H1 (cell line): ENCODE data around the gene TMEM163. TPM values are rescaled to one million over a fixed set of nuclear protein-coding genes. Genes with fewer than 3 reads are reported as not detected.

Experiments used
- CTCF ChIA-PET: fragments of 300-600 bp; sonication (Branson Sonifier 250); formaldehyde crosslinking; loops from one replicate; lab custom pipeline; 2021; ENCODE audit not compliant: partially characterized antibody; lab: Charles Lee
- POLR2A ChIA-PET: fragments of 300-600 bp; sonication (Branson Sonifier 250); formaldehyde crosslinking; loops from one replicate; lab custom pipeline; 2021; ENCODE audit warnings: inconsistent platforms; ENCODE audit not compliant: partially characterized antibody; lab: Charles Lee
- DNase-seq, 2 experiments: peaks; one replicate each; pipeline versions ENCODE4 v3.0.0 to v3.0.0-alpha.2; 2010 to 2022; ENCODE audit warnings: low spot score in 2 of 2, low read depth in 1 of 2, mixed read lengths in 1 of 2
- FAIRE-seq: peaks from 2 replicates; lab custom pipeline; 2011; peaks lifted over from hg19 to GRCh38; lab: Jason Lieb, UNC
- H2AFZ ChIP-seq: 2 replicates; pipeline ENCODE4 v1.8.1; 2012; ENCODE audit warnings: low read length, inconsistent platforms
- H2AK5ac ChIP-seq: 2 replicates; pipeline ENCODE4 v1.6.1; 2013; ENCODE audit warnings: low read depth, low read length
- H2BK120ac ChIP-seq: replicated peaks from 2 replicates; pipeline ENCODE3; 2013; ENCODE audit warnings: low read depth, low read length, inconsistent platforms
- H2BK12ac ChIP-seq: 2 replicates; pipeline ENCODE4 v1.6.1; 2013; ENCODE audit warnings: low read depth, low read length
- H2BK15ac ChIP-seq: 2 replicates; pipeline ENCODE4 v1.6.1; 2013; ENCODE audit warnings: low read length
- H2BK20ac ChIP-seq: 2 replicates; pipeline ENCODE4 v1.6.1; 2013; ENCODE audit warnings: low read length
- H2BK5ac ChIP-seq: 2 replicates; pipeline ENCODE4 v1.6.1; 2013; ENCODE audit warnings: low read depth, low read length
- H3K14ac ChIP-seq: 2 replicates; pipeline ENCODE4 v1.6.1; 2013; ENCODE audit warnings: inconsistent platforms; ENCODE audit not compliant: insufficient read length
- H3K18ac ChIP-seq: 2 replicates; pipeline ENCODE4 v1.6.1; 2013; ENCODE audit warnings: low read length; ENCODE audit errors: extremely low read depth
- H3K23ac ChIP-seq: 2 replicates; pipeline ENCODE4 v1.6.1; 2013; ENCODE audit warnings: inconsistent platforms; ENCODE audit not compliant: insufficient read length
- H3K23me2 ChIP-seq: 2 replicates; pipeline ENCODE4 v1.6.1; 2013; ENCODE audit warnings: low read depth, low read length
- H3K27ac ChIP-seq: 2 replicates; pipeline ENCODE4 v1.6.1; 2011; ENCODE audit warnings: low read depth, low read length, inconsistent platforms
- H3K27me3 ChIP-seq, 4 experiments: replicated peaks in 1 of 4; 1 replicate in 1 of 4; 2 replicates in 3 of 4; pipeline versions ENCODE4 v1.6.1 to v1.8.1; 2011 to 2013; ENCODE audit warnings: low read length in 3 of 4, mild to moderate bottlenecking in 3 of 4, inconsistent platforms in 2 of 4, mixed read lengths in 2 of 4, moderate library complexity in 1 of 4; ENCODE audit not compliant: control insufficient read depth in 3 of 4, insufficient read depth in 3 of 4; ENCODE audit errors: extremely low read depth in 1 of 4
- H3K36me3 ChIP-seq, 4 experiments: 2 replicates each; pipeline versions ENCODE4 v1.6.1 to v1.8.1; 2011 to 2013; ENCODE audit warnings: mild to moderate bottlenecking in 4 of 4, low read length in 3 of 4, moderate library complexity in 2 of 4, control low read depth in 1 of 4, inconsistent platforms in 1 of 4; ENCODE audit not compliant: insufficient read depth in 4 of 4, control insufficient read depth in 2 of 4
- H3K4ac ChIP-seq: replicated peaks from 2 replicates; pipeline ENCODE3; 2013; ENCODE audit warnings: low read length, low read depth, mixed read lengths, inconsistent platforms; ENCODE audit not compliant: insufficient read length
- H3K4me1 ChIP-seq, 4 experiments: replicated peaks in 1 of 4; 1 replicate in 1 of 4; 2 replicates in 3 of 4; pipeline versions ENCODE4 v1.6.1 to v1.8.1; 2011 to 2013; ENCODE audit warnings: low read length in 3 of 4, inconsistent platforms in 2 of 4, mixed read lengths in 1 of 4; ENCODE audit not compliant: insufficient read depth in 4 of 4, control insufficient read depth in 3 of 4
- H3K4me2 ChIP-seq, 2 experiments: 2 replicates each; pipeline versions ENCODE4 v1.6.1 to v1.8.1; 2011 to 2013; ENCODE audit warnings: low read depth in 2 of 2, low read length in 2 of 2, control low read depth in 1 of 2, inconsistent platforms in 1 of 2, mild to moderate bottlenecking in 1 of 2; ENCODE audit not compliant: insufficient read depth in 1 of 2
- H3K4me3 ChIP-seq, 4 experiments: fragments of 200-600, 300-600 bp in 1 of 4; sonication (generic), shearing (Covaris generic), sonication (Bioruptor Twin) in 1 of 4; 2 replicates each; pipeline versions ENCODE4 v1.5.1 to v1.8.1; 2011 to 2016; ENCODE audit warnings: low read length in 4 of 4, low read depth in 3 of 4, control low read depth in 2 of 4, inconsistent platforms in 2 of 4, mild to moderate bottlenecking in 2 of 4, mixed read lengths in 1 of 4, moderate library complexity in 1 of 4; ENCODE audit not compliant: insufficient read depth in 2 of 4; ENCODE audit errors: extremely low read depth in 1 of 4
- H3K56ac ChIP-seq: replicated peaks from 2 replicates; pipeline ENCODE3; 2013; ENCODE audit warnings: low read depth, mild to moderate bottlenecking, mixed read lengths, low read length, inconsistent platforms; ENCODE audit not compliant: insufficient read length
- H3K79me1 ChIP-seq: 2 replicates; pipeline ENCODE4 v1.6.1; 2013; ENCODE audit warnings: low read depth, low read length, control low read depth
- H3K79me2 ChIP-seq, 2 experiments: 2 replicates each; pipeline versions ENCODE4 v1.6.1 to v1.8.1; 2012 to 2013; ENCODE audit warnings: low read length in 2 of 2, mild to moderate bottlenecking in 2 of 2, inconsistent platforms in 1 of 2; ENCODE audit not compliant: insufficient read depth in 2 of 2, control insufficient read depth in 1 of 2
- H3K9ac ChIP-seq, 4 experiments: replicated peaks in 1 of 4; 1 replicate in 1 of 4; 2 replicates in 3 of 4; pipeline versions ENCODE4 v1.6.1 to v1.8.1; 2011 to 2013; ENCODE audit warnings: low read depth in 3 of 4, low read length in 3 of 4, control low read depth in 2 of 4, mild to moderate bottlenecking in 2 of 4, moderate library complexity in 2 of 4, inconsistent platforms in 1 of 4; ENCODE audit errors: extremely low read depth in 1 of 4
- H3K9me3 ChIP-seq, 2 experiments: 2 replicates each; pipeline versions ENCODE4 v1.6.1 to v1.8.1; 2012 to 2013; ENCODE audit warnings: mild to moderate bottlenecking in 2 of 2, moderate library complexity in 2 of 2, control low read depth in 1 of 2, inconsistent platforms in 1 of 2, low read depth in 1 of 2, low read length in 1 of 2, mixed read lengths in 1 of 2; ENCODE audit not compliant: insufficient read depth in 2 of 2
- H4K20me1 ChIP-seq, 2 experiments: replicated peaks in 1 of 2; 2 replicates each; pipeline versions ENCODE3 to v1.8.1; 2011 to 2013; ENCODE audit warnings: inconsistent platforms in 2 of 2, low read length in 2 of 2, mild to moderate bottlenecking in 1 of 2; ENCODE audit not compliant: insufficient read depth in 2 of 2, control insufficient read depth in 1 of 2
- H4K5ac ChIP-seq: 2 replicates; pipeline ENCODE4 v1.6.1; 2013; ENCODE audit warnings: low read length, low read depth, mixed read lengths, inconsistent platforms; ENCODE audit not compliant: insufficient read length
- H4K8ac ChIP-seq: 2 replicates; pipeline ENCODE4 v1.8.0; 2013; ENCODE audit warnings: mild to moderate bottlenecking, moderate library complexity, low read length, inconsistent platforms; ENCODE audit not compliant: insufficient read depth; ENCODE audit errors: extremely low read depth
- H4K91ac ChIP-seq: replicated peaks from 2 replicates; pipeline ENCODE3; 2013; ENCODE audit warnings: low read length, mixed read lengths, inconsistent platforms; ENCODE audit not compliant: insufficient read length
- EP300 ChIP-seq, 2 experiments: IDR thresholded peaks; 1 replicate in 1 of 2; 2 replicates in 1 of 2; pipeline ENCODE4 v1.6.1; 2011 to 2012; ENCODE audit warnings: low read depth in 2 of 2, low read length in 2 of 2, mild to moderate bottlenecking in 2 of 2, borderline replicate concordance in 1 of 2, inconsistent platforms in 1 of 2, moderate library complexity in 1 of 2
- KDM5A ChIP-seq: fragments of 200-600 bp; IDR thresholded peaks from 2 replicates; pipeline ENCODE4 v1.7.1; 2012; ENCODE audit warnings: mild to moderate bottlenecking, low read length, inconsistent platforms, mixed read lengths
- NANOG ChIP-seq: IDR thresholded peaks from 2 replicates; pipeline ENCODE4 v1.6.1; 2011; ENCODE audit warnings: low read length, low read depth, mild to moderate bottlenecking, inconsistent platforms; ENCODE audit not compliant: insufficient read depth, poor library complexity, severe bottlenecking
- POLR2AphosphoS5 ChIP-seq: IDR thresholded peaks from 2 replicates; pipeline ENCODE4 v1.6.1; 2011; ENCODE audit warnings: low read depth, low read length
- RBBP5 ChIP-seq: IDR thresholded peaks from 2 replicates; pipeline ENCODE4 v1.7.1; 2012; ENCODE audit warnings: low read depth, mild to moderate bottlenecking, inconsistent platforms, low read length, moderate library complexity, borderline replicate concordance
- RXRA ChIP-seq: IDR thresholded peaks from 2 replicates; pipeline ENCODE4 v1.6.1; 2011; ENCODE audit warnings: low read depth, mild to moderate bottlenecking, low read length, moderate library complexity; ENCODE audit not compliant: insufficient read depth
- SP1 ChIP-seq: IDR thresholded peaks from 2 replicates; pipeline ENCODE4 v1.6.1; 2011; ENCODE audit warnings: low read depth, low read length
- TBP ChIP-seq: IDR thresholded peaks from 2 replicates; pipeline ENCODE4 v1.6.1; 2011; ENCODE audit warnings: low read depth, low read length, improper control_type of control experiment
- YY1 ChIP-seq: IDR thresholded peaks from 2 replicates; pipeline ENCODE4 v1.6.1; 2011; ENCODE audit warnings: low read depth, mild to moderate bottlenecking, low read length
- WGBS, 2 experiments: shearing (Covaris generic) in 1 of 2; methylation state at CpG; one replicate each; pipeline versions ENCODE4 v1.1.6 to v1.1.7; 2013 to 2015; ENCODE audit warnings: low lambda C conversion rate in 2 of 2, mixed read lengths in 2 of 2, inconsistent platforms in 1 of 2, low coverage in 1 of 2, missing lambda C conversion rate in 1 of 2; ENCODE audit not compliant: insufficient replicate concordance in 2 of 2, insufficient coverage in 1 of 2, insufficient read length in 1 of 2; ENCODE audit errors: extremely low coverage in 1 of 2, missing lambda C conversion rate in 1 of 2; 5-methylcytosine and 5-hydroxymethylcytosine counted together
- polyA plus RNA-seq, 7 experiments: library from polyadenylated mRNA; depleted of rRNA in 3 of 7; stranded (reverse) in 5 of 7; unstranded in 2 of 7; fragments of >200 nt in 5 of 7; fragments of 200-250 nt in 2 of 7; gene quantifications; 1 replicate in 5 of 7; 2 replicates in 1 of 7; 4 replicates in 1 of 7; pipeline versions ENCODE4 v1.2.1 to v1.2.3, GENCODE V29; 2011 to 2013; ENCODE audit warnings: missing spikeins in 2 of 7, mixed read lengths in 2 of 7
- total RNA-seq: library from RNA; stranded (reverse); fragmentation: NEBNext Ultra II Directional; extraction: Animal tissue kit (Norgen Biotek cat#: 25700); gene quantifications from 2 replicates; pipeline ENCODE4 v1.2.1, GENCODE V29; 2021
- TF ChIP-seq, protein P1 (sequence below): IDR thresholded peaks from 2 replicates; pipeline ENCODE4 v1.6.1; 2012; ENCODE audit warnings: inconsistent platforms
- TF ChIP-seq, protein P2 (sequence below): IDR thresholded peaks from 2 replicates; pipeline ENCODE4 v1.6.1; 2011; ENCODE audit warnings: low read depth, mild to moderate bottlenecking, low read length; ENCODE audit not compliant: insufficient read depth

The TMEM163 gene
- total and polyA plus RNA-seq, 2 of the 8 experiments (the other 6 are each of a cell fraction or from before 2014, with no cell fraction given): 2.8 to 3.2 TPM

DNA sequence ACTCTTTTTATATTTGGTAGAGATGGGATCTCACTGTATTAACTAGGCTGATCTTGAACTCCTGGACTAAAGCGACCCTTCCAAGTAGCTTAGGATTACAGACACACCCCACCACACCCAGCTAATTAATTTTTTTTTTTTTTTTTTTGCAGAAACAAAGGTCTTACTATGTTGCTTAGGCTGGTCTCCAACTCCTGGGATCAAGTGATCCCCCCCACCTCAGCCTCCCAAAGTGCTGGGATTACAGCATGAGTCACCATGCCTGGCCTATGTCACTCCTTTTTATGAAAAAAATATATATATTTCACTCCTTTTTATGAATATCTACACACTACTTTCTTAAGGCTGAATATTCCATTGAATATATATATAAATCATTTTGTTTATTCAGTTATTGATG, 302.2 kb downstream of the TMEM163 start:
- Histone ChIP-seq H3K4ac (no peak overlapping the region), H3K4me1 (peaks cover 0 to 6% (median 0%) of the 10 kb centered on the region in 4 experiments; a peak in 1 of 7 replicates), H3K23ac (no peak overlapping the region), H2BK120ac (no peak overlapping the region), H3K56ac (no peak overlapping the region), H3K23me2 (no peaks in the 10 kb centered on the region), H2BK5ac (no peak overlapping the region), H3K79me2 (no peaks in the 10 kb centered on the region), H4K8ac (no peak overlapping the region), H2BK12ac (no peak overlapping the region), H3K4me3 (no peak overlapping the region), H3K14ac (no peak overlapping the region), H3K4me2 (no peak overlapping the region), H3K9ac (no peak overlapping the region), H2BK20ac (no peak overlapping the region), H2BK15ac (no peak overlapping the region), H3K79me1 (no peaks in the 10 kb centered on the region), H2AFZ (no peak overlapping the region), H3K36me3 (peaks cover 0 to 5% (median 0%) of the 10 kb centered on the region in 4 experiments; a peak in 1 of 8 replicates), H3K18ac (no peak overlapping the region), H4K91ac (no peak overlapping the region), H3K9me3 (no peaks in the 10 kb centered on the region), H2AK5ac (no peak overlapping the region), H4K20me1 (peaks cover 0 to 2% of the 10 kb centered on the region in 2 experiments), H3K27ac (no peak overlapping the region), H4K5ac (no peak overlapping the region), H3K27me3 (no peaks in the 10 kb centered on the region)
- POLR2A ChIA-PET: no interaction called here
- CTCF ChIA-PET: interaction anchor here (0.6 to 1.8 kb wide), 3 partner anchors 34 to 246 kb away, joined by 3 to 13 read pairs (median 3); no protein-coding TSS in a partner anchor
- WGBS, 2 experiments: 70% methylated on average over 1 of the region's 1 CpG; no CpG with 5 or more reads in 1 of the 2 experiments
- no peak for FAIRE-seq
- DNase-seq: no peak
- no peak for TF ChIP-seq SP1
- no peak for TF ChIP-seq POLR2AphosphoS5
- no peak for TF ChIP-seq RBBP5
- TF ChIP-seq, protein P1, sequence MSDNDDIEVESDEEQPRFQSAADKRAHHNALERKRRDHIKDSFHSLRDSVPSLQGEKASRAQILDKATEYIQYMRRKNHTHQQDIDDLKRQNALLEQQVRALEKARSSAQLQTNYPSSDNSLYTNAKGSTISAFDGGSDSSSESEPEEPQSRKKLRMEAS: no peak
- TF ChIP-seq EP300 (IDR thresholded peaks at IDR 0.05; ENCODE audit: borderline replicate concordance in 1 of 2, low read depth in 2 of 2, low read length in 2 of 2): no peak
- TF ChIP-seq, protein P2, sequence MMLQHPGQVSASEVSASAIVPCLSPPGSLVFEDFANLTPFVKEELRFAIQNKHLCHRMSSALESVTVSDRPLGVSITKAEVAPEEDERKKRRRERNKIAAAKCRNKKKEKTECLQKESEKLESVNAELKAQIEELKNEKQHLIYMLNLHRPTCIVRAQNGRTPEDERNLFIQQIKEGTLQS: no peak
- TF ChIP-seq RXRA: no peak
- no peak for TF ChIP-seq YY1
- TF ChIP-seq NANOG: no peak
- TF ChIP-seq TBP: no peak
- TF ChIP-seq KDM5A: no peak
